Esophagus squamous epithelium (tissue), 4 donors: ENCODE measurements around the gene PLEKHJ1.

Experiments used
- CTCF ChIP-seq, 6 experiments: fragments of 450-650 bp in 4 of 6; fragments of 200-600 bp in 2 of 6; sonication (generic) in 2 of 6; IDR thresholded peaks; one replicate each; pipeline ENCODE4 v1.5.1; 2016 to 2019; ENCODE audit warnings: antibody characterized with exemption in 6 of 6, mild to moderate bottlenecking in 4 of 6, moderate library complexity in 4 of 6
- POLR2A ChIP-seq, 4 donors: fragments of 450-650 bp; IDR thresholded peaks; one replicate each; pipeline ENCODE4 v1.6.1; 2017; ENCODE audit warnings: antibody characterized with exemption in 4 of 4, mild to moderate bottlenecking in 4 of 4, moderate library complexity in 3 of 4

- no peak for TF ChIP-seq CTCF (IDR thresholded peaks at IDR 0.05)
- TF ChIP-seq POLR2A (IDR thresholded peaks at IDR 0.05): no peak
Measured at GRCh38 chr19:2194513-2195078, 41.5 kb downstream of the PLEKHJ1 start.
